ENCODE measurements around the gene CTNNBIP1. TPM values are rescaled to one million over a fixed set of nuclear protein-coding genes. Genes with fewer than 3 reads are reported as not detected.

CTNNBIP1 gene
- total and polyA plus RNA-seq, 9 of the 15 experiments (the other 6 are each of a cell fraction or from before 2014, with no cell fraction given), result 0.65 to 29.2 (median 14.7) TPM

- H3K4me3 ChIP-seq, result no peak overlapping the region
- peak overlapping the region; percentile 48; the same call in 1 of the 2 replicates for H3K4me2 ChIP-seq (ENCODE audit: insufficient read depth, low read length)
- 0 out of 2 replicates have a peak, but pooled peaks cover 5% of the 10 kb centered on the region for H4K20me1 ChIP-seq (replicated peaks; ENCODE audit: control insufficient read depth, insufficient read depth, low read length)
- intact Hi-C loops (cut with micrococcal nuclease), result loop anchor here (1.0 to 2.0 kb wide), 5 partner anchors 35 to 553 kb away; partner anchors contain the start of genes CTNNBIP1 and UBE4B
- POLR2A ChIA-PET, result interaction anchor here (0.6 to 0.9 kb wide), 4 partner anchors 18 to 522 kb away, joined by 3 to 4 read pairs (median 3); partner anchors contain the start of gene NMNAT1
- BruUV-seq (replicated peaks), result no TSS peak
- H3K36me3 ChIP-seq (ENCODE audit: control insufficient read depth, insufficient read depth, low read length), result no peaks in the 10 kb centered on the region
- H3K79me2 ChIP-seq (ENCODE audit: control insufficient read depth, insufficient read depth, low read length), result no peaks in the 10 kb centered on the region
- CTCF ChIA-PET (ENCODE audit: low intra/inter-chr PET ratio), result interaction anchor here (0.7 to 3.2 kb wide), 5 partner anchors 15 to 552 kb away, joined by 3 to 31 read pairs (median 5); partner anchors contain the start of genes LZIC and NMNAT1
- 49% methylated on average over 6 of the region's 6 CpGs for WGBS (ENCODE audit: insufficient coverage, low coverage, missing lambda C conversion rate)
- ATAC-seq (no peak), DNase-seq (ENCODE audit: extremely low read depth in 1 of 4, low spot score in 3 of 4) (no peak), FAIRE-seq (peak; percentile 68)
- no peak overlapping the region for H3K27ac ChIP-seq (ENCODE audit: extremely low read depth, low read depth, low read length)
- H2AFZ ChIP-seq (ENCODE audit: low read depth, low read length), result peak overlapping the region; percentile 75; the same call in 1 of the 2 replicates
- TF ChIP-seq RERE (CRISPR knock-in tag; IDR thresholded peaks at IDR 0.05; ENCODE audit: borderline replicate concordance) (0 out of 2 replicates have a peak, but pooled peaks have one; percentile 47), POLR2B (IDR thresholded peaks at IDR 0.05; ENCODE audit: low read depth, partially characterized antibody) (no peak)
- no peaks in the 10 kb centered on the region for H3K27me3 ChIP-seq (ENCODE audit: control insufficient read depth in 2 of 2, insufficient read depth in 2 of 2, low read length in 2 of 2)
- H3K9me3 ChIP-seq (replicated peaks; ENCODE audit: control insufficient read depth, insufficient read depth, low read depth, low read length), result no peaks in the 10 kb centered on the region
- in situ Hi-C loops (cut with MboI), result loop anchor here (10.0 kb wide), 1 partner anchor 69 kb away; the partner anchor contains the start of genes LZIC and NMNAT1
- peak overlapping the region; percentile 8 to 62; a peak in 2 of 4 replicates for H3K9ac ChIP-seq (ENCODE audit: insufficient read depth in 1 of 2, low read depth in 2 of 2, low read length in 2 of 2)
- H3K4me1 ChIP-seq (replicated peaks in 1 of 2; ENCODE audit: control insufficient read depth in 2 of 2, insufficient read depth in 2 of 2, low read length in 2 of 2), result peaks cover 5 to 25% of the 10 kb centered on the region in 2 experiments; a peak in 4 of 5 replicates
- no peaks in the 10 kb centered on the region for H3K9me1 ChIP-seq (ENCODE audit: control insufficient read depth, insufficient read depth, low read length)
These were observed 34.5 kb downstream of the CTNNBIP1 start for GRCh38 chr1:9875636-9876000.
